Measurements from ENCODE around the gene SHE.
"Not testable (repeated sequence)": the region's sequence is repeated elsewhere in the genome, so short reads cannot be mapped to it uniquely, and the experiment has no call there.

Gene SHE

DNA sequence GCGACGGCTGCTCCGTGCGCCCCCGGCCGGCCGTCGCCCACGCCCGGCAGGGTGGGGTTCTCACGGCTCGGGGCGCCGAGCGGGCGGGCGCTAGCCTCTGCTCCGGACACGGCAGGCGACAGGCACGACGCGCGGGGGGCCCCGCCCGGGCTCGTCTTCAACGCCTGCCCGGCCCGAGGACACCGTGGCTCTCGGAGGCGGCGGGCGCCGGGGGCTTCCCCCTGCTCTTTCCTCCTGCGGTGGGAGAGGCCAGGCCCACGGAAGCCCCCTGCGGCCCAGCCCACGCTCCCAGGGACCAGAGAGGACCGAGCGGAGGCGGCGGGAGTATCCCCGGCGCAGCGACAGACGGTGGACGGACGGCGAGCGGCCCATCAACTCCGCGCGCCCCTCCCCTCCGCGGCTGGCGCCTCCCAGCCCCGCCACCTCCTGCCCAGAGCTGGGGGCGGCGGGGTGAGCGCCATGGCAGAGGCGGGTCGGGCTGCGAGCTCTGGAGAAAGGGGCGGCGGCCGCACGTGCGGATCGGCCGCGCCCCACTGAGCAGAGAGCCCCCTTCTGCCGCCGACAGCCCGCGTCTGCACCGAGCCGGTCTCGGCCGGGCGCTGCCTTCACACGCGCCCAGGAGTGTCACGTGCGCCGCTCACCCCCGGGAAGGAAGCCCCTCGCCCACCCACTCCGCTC, at the start of gene SHE, which contains the start of gene TDRD10:
TSS of gene SHE (minus strand) at position 347 of the 678 bp plus-strand sequence. CDS start 386 bp downstream, outside the sequence.
TSS of gene TDRD10 (plus strand) at position 154 of the 678 bp plus-strand sequence. CDS start 4,685 bp downstream, outside the sequence.
- DNase-seq (ENCODE audit: low read depth in 2 of 2): no peak

DNA sequence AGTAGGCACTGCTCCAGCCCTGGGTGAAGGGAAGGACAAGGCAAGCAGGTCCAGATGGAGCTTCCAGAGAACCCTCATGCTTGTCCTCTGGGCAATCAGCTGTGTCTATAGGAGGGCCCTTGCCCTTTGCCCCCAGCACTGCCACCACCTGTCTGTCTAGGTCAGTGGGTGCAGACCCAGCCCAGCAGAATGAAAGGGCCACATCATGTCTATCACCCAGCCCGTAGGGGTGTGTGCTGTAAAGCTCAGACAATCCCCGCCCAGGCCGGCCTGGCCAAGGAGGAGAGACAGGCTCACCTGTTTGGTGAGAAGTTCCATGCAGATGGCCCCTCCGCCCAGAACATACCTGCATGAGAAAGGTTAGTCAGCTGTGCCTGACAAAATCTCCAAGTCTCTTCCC, 49.3 kb upstream of the SHE start:
- DNase-seq (ENCODE audit: low read depth in 2 of 2): no peak

DNA sequence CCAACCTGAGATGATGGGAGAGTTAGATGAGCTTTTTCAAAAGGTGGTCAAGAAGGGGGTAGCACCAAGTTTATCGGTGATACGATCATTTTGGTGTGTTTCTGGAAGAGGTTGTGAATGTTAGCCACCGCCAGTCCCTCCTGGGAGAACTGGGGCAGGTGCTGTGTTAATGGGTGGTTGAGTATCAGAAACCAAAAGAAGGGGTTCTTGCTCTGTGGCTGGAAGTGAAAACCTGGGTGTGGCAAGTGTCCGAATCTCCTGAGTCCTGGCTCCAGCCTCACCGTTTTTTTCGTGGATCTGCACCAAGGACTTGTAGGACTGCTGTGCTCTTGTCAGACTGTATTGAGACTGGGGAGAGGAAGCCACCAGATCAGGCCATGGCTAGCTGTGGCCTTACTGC, 48.4 kb upstream of the SHE start:
- no peak for DNase-seq (ENCODE audit: low read depth in 2 of 2)

GRCh38 chr1:154550070-154550469, 47.9 kb upstream of the SHE start:
- no peak for DNase-seq (ENCODE audit: low read depth in 2 of 2)

GRCh38 chr1:154549202-154549770, 47.1 kb upstream of the SHE start:
- no peak for DNase-seq (ENCODE audit: low read depth in 2 of 2)

- DNase-seq (ENCODE audit: low read depth in 2 of 2): no peak
Measured at GRCh38 chr1:154548028-154548427, 45.8 kb upstream of the SHE start.

- DNase-seq (ENCODE audit: low read depth in 2 of 2): no peak
Measured at GRCh38 chr1:154547105-154547732, 45.0 kb upstream of the SHE start.

DNA sequence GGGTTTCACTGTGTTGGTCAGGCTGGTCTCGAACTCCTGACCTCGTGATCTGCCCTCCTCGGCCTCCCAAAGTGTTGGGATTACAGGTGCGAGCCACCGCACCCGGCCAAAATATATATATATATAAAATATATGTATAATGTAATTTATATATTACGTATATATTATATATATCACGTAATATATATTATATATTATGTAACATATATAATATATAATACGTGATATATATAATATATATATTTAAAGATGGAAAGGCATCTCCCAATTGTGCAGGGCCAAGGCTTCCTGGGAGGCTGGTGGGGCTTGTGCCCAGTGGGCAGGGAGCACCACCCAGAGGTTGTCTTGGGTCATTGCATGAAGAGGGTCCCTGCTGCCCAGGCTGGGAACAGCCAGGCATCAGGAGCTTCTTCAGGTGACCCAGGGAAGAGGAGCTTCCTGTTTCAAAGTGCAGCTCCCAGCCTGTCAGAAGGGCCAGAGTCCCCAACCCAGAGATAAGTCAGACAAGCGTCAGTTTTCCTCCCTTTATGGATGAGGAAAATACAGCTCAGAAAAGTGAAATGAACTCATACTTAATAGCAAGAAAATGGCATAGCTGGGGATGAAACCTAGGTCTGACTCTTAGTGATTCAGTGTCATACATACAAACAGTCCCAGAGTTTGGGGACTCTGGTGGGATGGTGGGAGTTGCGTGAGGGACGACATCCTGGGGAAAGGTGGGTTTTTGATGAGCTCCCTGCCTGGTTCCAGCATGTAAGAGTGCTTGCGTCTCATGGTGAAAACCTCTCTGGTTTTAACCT, 44.3 kb upstream of the SHE start:
- peak in 1 of 2 donors; percentile 14 for DNase-seq (ENCODE audit: low read depth in 2 of 2)

DNA sequence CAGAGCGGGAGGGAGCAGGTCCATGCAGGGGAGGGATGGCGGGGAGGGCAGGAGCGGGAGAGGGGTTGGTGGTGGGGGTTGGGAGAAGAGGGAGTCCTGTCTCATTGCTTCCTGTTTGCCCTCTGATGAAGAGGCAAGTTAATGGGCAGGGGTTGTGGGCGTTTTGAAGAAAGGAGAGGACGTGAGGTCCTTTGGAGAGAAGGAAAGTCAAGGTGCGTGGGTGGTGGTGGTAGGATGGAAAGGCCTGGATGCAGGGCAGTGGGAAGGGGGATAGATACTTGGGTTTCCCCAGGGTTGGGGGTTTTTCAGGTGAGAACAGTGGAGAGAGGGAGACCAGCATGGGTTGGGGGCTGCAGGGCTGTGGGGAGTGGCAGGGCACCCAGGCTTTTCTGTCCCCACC, 39.0 kb upstream of the SHE start:
- no peak for DNase-seq (ENCODE audit: low read depth in 2 of 2)

DNA sequence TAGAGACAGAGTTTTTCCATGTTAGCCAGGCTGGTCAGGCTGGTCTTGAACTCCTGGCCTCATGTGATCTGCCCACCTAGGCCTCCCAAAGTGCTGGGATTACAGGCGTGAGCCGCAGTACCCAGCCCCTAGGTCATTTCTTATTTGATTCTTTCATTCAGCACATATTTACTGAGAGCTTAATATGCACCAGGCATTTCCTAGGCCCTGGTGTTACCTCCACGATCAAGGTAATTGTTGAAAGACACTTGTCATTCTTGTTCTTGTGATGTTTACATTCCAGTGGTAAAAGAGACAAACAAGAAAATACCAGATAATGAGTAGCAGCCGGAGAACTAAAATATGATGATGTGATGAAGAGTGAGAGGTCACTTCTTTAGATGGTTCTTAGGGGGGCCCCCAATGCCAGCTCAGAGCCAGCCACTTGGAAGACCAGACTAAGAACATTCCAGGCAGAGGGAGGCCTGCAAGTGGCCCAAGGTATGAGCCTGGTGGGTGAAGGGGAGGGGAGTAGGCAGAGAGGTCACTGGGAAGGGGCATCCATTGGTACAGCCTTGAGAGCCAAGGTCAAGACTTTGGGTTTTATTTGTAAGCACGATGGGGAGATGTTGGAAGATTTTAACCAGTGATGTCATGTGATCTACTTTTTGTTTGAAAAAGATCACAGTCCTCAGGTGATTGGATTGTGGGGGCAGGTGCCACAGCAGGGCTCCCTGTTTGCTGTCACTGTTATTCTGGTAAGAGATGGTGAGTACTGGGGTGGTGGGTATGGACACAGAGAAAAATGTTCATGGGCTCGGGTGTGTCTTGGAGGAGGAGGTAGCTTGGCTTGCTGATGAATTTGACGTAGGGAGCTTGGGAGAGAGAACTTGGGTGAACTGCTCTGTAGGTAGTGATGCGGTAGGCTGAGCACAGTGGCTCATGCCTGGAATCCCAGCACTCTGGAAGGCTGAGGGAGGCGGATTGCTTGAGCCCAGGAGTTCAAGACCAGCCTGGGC, 37.6 kb upstream of the SHE start:
- no peak for DNase-seq (ENCODE audit: low read depth in 2 of 2)

DNA sequence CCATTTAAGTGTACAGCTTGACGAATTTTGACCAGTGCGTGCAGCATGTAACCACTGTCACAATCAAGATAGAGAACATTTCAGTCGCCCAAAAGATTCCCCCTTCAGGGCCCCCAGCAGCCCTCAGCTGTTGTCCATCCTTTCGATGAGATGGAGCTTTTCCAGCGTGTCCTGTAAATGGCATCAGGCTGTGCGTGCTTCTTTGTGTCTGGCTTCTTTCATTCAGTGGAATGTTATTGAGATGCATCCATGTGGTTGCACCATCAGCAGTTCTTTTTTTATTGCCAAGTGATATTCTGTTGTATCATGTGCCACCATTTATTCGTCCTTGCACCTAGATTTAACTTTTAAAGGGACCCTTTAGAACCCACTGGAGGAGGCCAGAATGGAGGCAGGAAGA, 34.4 kb upstream of the SHE start:
- DNase-seq (ENCODE audit: low read depth in 2 of 2): no peak

- no peak for DNase-seq (ENCODE audit: low read depth in 2 of 2)
Measured at GRCh38 chr1:154533952-154534844, 32.0 kb upstream of the SHE start.

DNA sequence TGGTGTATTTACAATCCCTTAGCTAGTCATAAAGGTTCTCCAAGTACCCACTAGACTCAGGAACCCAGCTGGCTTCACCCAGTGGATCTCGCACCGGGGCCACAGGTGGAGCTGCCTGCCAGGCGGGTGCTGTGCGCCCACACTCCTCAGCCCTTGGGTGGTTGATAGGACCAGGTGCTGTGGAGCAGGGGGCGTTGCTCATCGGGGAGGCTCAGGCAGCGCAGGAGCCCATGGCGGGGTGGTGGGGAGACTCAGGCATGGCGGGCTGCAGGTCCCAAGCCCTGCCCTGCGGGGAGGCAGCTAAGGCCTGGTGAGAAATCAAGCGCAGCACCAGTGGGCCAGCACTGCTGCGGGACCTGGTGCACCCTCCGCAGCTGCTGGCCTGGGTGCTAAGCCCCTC, 29.7 kb upstream of the SHE start:
- not testable (repeated sequence) for DNase-seq (ENCODE audit: low read depth in 2 of 2)

GRCh38 chr1:154529308-154529707, 27.1 kb upstream of the SHE start:
- DNase-seq (ENCODE audit: low read depth in 2 of 2): no peak

GRCh38 chr1:154527192-154527591, 25.0 kb upstream of the SHE start:
- DNase-seq (ENCODE audit: low read depth in 2 of 2): no peak

- DNase-seq (ENCODE audit: low read depth in 2 of 2): no peak
Measured at GRCh38 chr1:154524881-154525280, 22.7 kb upstream of the SHE start.

GRCh38 chr1:154521695-154522094, 19.5 kb upstream of the SHE start:
- no peak for DNase-seq (ENCODE audit: low read depth in 2 of 2)

DNA sequence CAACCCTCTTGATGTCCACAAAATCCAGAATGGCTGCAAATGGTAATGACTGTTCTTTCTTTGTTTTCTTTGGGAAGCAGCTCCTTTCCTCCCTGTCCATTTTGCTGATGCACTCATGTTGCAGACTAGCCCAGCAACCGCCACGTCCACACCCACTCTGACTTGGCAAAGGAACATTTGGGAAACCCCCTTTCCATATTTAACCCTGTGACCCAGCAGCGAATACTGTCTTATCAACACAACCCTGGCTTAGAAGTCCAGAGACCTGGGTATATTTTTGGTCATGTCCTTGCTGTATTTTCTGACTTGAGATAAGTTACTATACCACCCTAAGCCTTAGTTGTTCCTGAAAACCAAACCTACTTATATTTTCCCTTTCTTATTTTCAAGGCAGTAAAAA, 18.1 kb upstream of the SHE start:
- no peak for DNase-seq (ENCODE audit: low read depth in 2 of 2)

DNA sequence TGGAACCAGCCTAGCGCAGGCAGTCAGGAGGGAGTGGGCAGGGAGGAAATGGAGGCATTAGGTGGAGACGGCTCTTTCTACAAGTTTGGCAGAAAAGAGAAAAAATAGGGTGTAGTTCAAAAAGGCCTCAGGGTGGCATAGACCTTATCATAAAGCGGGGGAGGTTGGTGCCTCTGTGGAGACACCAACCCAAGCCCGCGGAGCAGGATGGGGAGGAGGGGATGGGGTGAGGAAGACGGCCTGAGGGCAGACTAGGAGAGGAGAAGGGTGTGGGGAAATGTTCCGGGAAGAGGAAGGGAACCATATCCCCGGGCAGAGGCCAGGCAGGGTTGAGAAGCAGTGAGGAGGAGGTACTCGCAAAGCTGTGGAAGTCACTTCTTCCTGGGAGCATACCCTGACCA, 17.4 kb upstream of the SHE start:
- no peak for DNase-seq (ENCODE audit: low read depth in 2 of 2)

GRCh38 chr1:154517661-154518060, 15.4 kb upstream of the SHE start:
- no peak for DNase-seq (ENCODE audit: low read depth in 2 of 2)
